NCI-H82 (cell line): ENCODE measurements around the gene SHMT2.

ENCODE experiments used
- DNase-seq: peaks from one replicate; lab custom pipeline; 2025; lab: John Stamatoyannopoulos, UW

SHMT2 gene

GRCh38 chr12:57227315-57228115 is 2.0 kb upstream of the SHMT2 start:
- DNase-seq: peak; percentile 70

GRCh38 chr12:57229046-57229633 is 371 bp upstream of the SHMT2 start:
- DNase-seq: peak; percentile 67

GRCh38 chr12:57230381-57231155 is 1.1 kb downstream of the SHMT2 start:
- DNase-seq: no peak

GRCh38 chr12:57231276-57232021 is 1.9 kb downstream of the SHMT2 start:
- no peak for DNase-seq

- DNase-seq: no peak
These were observed 2.7 kb downstream of the SHMT2 start for GRCh38 chr12:57232156-57232756.

GRCh38 chr12:57233357-57234232 is 4.1 kb downstream of the SHMT2 start:
- no peak for DNase-seq

GRCh38 chr12:57234233-57234570 is 4.7 kb downstream of the SHMT2 start:
- peak; percentile 39 for DNase-seq

GRCh38 chr12:57234571-57235016 is 5.1 kb downstream of the SHMT2 start:
- DNase-seq: peak; percentile 63

GRCh38 chr12:57235017-57235727 is 5.7 kb downstream of the SHMT2 start:
- DNase-seq: peak; percentile 63

GRCh38 chr12:57235728-57236131 is 6.2 kb downstream of the SHMT2 start:
- no peak for DNase-seq

GRCh38 chr12:57236201-57236924 is 6.9 kb downstream of the SHMT2 start:
- DNase-seq: peak; percentile 55

- DNase-seq: peak; percentile 67
These were observed 7.5 kb downstream of the SHMT2 start for GRCh38 chr12:57236925-57237595.

- DNase-seq: no peak
These were observed 8.1 kb downstream of the SHMT2 start for GRCh38 chr12:57237596-57237931.

GRCh38 chr12:57237932-57238853 is 8.7 kb downstream of the SHMT2 start:
- DNase-seq: peak; percentile 86

- DNase-seq: peak; percentile 94
These were observed 9.5 kb downstream of the SHMT2 start for GRCh38 chr12:57238854-57239554.

GRCh38 chr12:57239587-57240065 is 10.1 kb downstream of the SHMT2 start:
- peak; percentile 70 for DNase-seq
